Fibroblast of lung (primary cell): ENCODE results near the gene SOAT1.

Source experiments
- CTCF ChIP-seq, 2 donors: IDR thresholded peaks in 1 of 2; conservative IDR thresholded peaks in 1 of 2; 1 replicate in 1 of 2; 2 replicates in 1 of 2; pipeline ENCODE4 v1.5.1; 2011 to 2012; ENCODE audit warnings: low read length in 2 of 2, control low read depth in 1 of 2, inconsistent platforms in 1 of 2, low read depth in 1 of 2, mild to moderate bottlenecking in 1 of 2
- EZH2 ChIP-seq: IDR thresholded peaks from 2 replicates; pipeline ENCODE4 v1.5.1; 2012; ENCODE audit warnings: low read length, control low read depth, mild to moderate bottlenecking; ENCODE audit errors: missing control alignments

- TF ChIP-seq CTCF (conservative IDR thresholded peaks at IDR 0.05 in 1 of 2, IDR thresholded peaks at IDR 0.05 in 1 of 2; ENCODE audit: low read depth in 1 of 2, low read length in 2 of 2) (no peak), EZH2 (no peak)
These were observed 49.3 kb downstream of the SOAT1 start for GRCh38 chr1:179342740-179343404.
